Testis (tissue), 2 donors: ENCODE measurements around the gene ARHGAP26.

Experiments used
- POLR2A ChIP-seq: fragments of 450-650 bp; IDR thresholded peaks from one replicate; pipeline ENCODE4 v1.6.1; 2017; ENCODE audit warnings: antibody characterized with exemption, mild to moderate bottlenecking, moderate library complexity
- TF ChIP-seq, protein P1 (sequence below), 3 experiments: fragments of 450-650 bp in 2 of 3; fragments of 200-600 bp in 1 of 3; sonication (generic) in 1 of 3; IDR thresholded peaks; one replicate each; pipeline ENCODE4 v1.5.1; 2016 to 2019; ENCODE audit warnings: antibody characterized with exemption in 3 of 3, mild to moderate bottlenecking in 2 of 3, moderate library complexity in 1 of 3

DNA sequence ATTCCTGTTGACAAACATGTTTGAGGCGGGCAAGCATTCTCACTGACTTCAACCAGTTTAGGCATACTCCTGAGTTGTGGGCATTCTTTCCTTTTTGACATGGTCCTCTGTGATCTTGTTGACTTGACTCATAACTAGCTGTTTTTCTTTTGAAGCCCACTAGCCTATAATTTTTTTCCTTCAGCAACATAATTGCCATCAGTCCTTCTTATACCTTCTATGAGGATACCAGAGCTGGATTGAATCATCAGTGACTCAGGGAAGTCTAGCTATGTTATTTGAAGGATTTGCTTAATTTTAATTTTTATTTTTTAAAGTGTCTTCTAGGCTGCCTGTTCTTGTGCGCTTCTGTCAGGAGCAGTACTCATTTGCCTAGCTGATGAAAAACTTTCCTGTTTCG, 373.8 kb downstream of the ARHGAP26 start:
- TF ChIP-seq, protein P1, sequence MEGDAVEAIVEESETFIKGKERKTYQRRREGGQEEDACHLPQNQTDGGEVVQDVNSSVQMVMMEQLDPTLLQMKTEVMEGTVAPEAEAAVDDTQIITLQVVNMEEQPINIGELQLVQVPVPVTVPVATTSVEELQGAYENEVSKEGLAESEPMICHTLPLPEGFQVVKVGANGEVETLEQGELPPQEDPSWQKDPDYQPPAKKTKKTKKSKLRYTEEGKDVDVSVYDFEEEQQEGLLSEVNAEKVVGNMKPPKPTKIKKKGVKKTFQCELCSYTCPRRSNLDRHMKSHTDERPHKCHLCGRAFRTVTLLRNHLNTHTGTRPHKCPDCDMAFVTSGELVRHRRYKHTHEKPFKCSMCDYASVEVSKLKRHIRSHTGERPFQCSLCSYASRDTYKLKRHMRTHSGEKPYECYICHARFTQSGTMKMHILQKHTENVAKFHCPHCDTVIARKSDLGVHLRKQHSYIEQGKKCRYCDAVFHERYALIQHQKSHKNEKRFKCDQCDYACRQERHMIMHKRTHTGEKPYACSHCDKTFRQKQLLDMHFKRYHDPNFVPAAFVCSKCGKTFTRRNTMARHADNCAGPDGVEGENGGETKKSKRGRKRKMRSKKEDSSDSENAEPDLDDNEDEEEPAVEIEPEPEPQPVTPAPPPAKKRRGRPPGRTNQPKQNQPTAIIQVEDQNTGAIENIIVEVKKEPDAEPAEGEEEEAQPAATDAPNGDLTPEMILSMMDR (IDR thresholded peaks at IDR 0.05) = no peak
- TF ChIP-seq POLR2A = no peak
